Measurements from ENCODE around the gene STON1.

GRCh38 chr2:48508461-48509124 lies 21.4 kb upstream of the STON1 start:
- TF ChIP-seq POLR2A (IDR thresholded peaks at IDR 0.05) (no peak), CTCF (IDR thresholded peaks at IDR 0.05) (no peak)
